Muscle of back (tissue), 11 donors: ENCODE data around the gene CELF2. TPM values are rescaled to one million over a fixed set of nuclear protein-coding genes. Genes with fewer than 3 reads are reported as not detected.

Experiments used
- DNase-seq, 3 donors: peaks; one replicate each; pipeline versions ENCODE4 v3.0.0 to v3.0.0-alpha.2; 2013
- polyA plus RNA-seq, 10 donors: library from polyadenylated mRNA; unstranded; fragments of 120-200 nt; gene quantifications; one replicate each; pipeline ENCODE4 v1.2.1, GENCODE V29; 2013; ENCODE audit not compliant: insufficient read length in 10 of 10

CELF2 gene
- polyA plus RNA-seq, 10 donors: 56.5 to 83.2 (median 67.5) TPM

DNA sequence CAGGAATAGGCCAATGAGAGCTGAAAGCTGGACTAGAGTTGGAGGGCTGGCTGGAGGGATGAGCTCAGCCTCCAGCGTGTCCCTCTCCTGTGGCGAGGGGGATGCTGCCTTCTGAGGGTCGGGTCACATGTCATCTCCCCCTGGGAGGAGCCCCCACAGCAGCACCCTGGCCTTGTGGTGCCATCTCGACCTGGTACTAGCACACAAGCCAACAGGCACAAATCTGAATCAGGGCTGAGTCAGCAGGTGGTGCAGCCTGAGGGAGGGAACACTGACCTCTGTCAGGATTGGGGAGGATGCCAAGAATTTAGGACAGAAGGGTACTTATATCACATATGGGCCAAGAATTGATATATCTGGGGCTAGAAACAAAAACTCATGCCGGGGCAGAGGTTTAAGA is 280.4 kb downstream of the CELF2 start:
- no peak for DNase-seq

DNA sequence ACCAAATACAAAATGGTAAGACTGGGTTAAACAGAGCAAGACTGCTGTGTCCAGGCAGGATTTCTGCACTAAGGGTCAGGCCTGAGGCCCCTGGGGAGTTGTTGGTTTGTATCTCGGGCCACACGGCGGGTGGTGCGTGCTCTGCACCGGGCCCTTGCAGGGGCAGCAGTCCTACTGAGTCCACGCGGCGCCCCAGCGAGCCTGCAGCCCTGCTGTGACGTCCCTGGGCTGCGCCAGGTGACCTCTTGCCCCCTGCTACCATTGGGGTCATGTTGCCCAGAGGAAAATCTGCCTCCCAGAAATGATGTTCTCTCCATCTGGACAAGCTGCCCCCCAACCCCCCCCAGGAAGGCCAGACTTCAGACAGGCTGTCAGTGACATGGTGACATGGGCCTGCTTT is 281.5 kb downstream of the CELF2 start:
- DNase-seq: no peak

DNA sequence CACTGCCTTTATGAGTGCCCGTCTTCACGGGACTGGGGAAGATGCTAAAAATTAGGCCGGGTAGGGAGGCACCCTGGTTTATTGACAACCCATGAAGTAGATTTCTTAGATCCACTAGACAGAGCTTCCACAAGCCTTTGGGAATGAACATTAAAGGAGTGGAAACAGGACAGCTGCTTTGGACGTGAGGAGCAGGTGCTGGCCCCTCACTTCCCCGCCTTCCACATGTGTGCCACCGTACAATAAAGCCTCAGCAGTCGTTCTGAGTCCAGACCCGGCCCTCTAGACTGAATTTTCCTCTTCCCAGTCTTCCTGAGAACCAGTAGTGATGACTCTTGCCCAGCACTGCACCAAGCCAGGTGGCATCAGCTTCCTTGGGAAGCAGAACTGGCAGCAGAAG is 282.4 kb downstream of the CELF2 start:
- peak in 1 of 3 donors; percentile 12 for DNase-seq

DNA sequence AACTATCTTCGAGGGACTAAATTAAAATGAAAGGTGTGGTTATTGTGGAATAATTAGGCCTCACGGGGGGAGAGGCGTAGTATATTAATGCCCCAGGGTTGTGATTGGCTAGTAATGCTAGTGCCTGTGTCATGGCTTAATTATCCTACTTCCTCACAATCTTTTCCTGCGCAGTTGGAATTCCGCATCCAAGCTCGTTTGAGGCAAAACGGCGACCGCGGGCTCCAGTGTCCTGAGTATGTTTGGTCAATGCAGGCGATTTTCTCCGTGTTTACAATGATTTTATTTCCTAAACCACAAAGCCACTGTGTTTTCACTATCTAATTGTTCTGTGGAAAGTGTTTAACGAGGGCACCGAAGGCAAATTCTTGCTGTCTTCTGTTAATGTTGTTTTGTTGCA is 282.9 kb downstream of the CELF2 start:
- DNase-seq: no peak

DNA sequence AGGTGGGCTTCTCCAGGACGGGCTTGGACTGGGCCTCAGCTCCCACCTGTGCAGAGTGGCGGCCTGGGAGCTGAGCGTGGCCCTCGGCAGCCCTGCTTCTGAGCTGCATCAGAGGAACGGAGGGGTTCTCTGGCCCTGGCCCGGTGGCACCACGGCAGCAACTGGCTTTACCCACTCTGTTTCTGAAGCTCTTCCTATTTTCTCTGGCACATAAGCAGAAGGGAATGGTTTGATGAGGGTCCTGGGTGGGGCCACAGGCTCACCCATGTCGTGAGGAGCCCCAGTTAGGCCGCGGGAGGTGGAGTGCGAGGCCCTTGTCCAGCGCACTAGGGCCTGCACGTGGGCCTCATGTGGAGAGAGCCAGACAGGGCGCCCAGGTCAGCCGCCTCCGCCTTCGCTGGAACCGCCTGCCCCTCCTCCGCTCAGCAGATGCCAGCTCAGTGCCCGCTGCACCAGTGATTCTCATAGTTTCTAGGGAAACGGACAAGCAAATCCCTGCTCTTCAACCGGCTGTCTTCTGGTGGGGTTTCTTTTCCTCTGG is 284.0 kb downstream of the CELF2 start:
- no peak for DNase-seq

DNA sequence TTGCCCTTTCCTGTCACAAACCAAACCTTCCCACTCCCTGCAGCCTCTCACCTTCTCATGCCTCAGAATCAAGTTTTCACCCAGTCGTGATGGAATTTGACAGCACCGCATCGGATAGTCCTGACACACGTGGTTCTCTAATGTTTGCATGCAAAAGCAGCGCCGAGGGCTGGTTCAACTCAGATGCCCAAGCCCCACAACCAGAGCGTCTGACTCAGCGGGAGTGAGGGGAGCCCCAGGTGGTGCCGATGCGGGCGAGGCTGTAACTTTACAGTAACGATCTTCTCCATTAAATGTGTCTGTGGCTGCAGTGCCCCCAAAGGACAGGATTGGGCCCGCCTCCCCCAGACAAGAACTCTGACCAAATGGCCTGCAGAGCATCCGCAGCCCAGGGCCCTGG is 284.5 kb downstream of the CELF2 start:
- DNase-seq: no peak

DNA sequence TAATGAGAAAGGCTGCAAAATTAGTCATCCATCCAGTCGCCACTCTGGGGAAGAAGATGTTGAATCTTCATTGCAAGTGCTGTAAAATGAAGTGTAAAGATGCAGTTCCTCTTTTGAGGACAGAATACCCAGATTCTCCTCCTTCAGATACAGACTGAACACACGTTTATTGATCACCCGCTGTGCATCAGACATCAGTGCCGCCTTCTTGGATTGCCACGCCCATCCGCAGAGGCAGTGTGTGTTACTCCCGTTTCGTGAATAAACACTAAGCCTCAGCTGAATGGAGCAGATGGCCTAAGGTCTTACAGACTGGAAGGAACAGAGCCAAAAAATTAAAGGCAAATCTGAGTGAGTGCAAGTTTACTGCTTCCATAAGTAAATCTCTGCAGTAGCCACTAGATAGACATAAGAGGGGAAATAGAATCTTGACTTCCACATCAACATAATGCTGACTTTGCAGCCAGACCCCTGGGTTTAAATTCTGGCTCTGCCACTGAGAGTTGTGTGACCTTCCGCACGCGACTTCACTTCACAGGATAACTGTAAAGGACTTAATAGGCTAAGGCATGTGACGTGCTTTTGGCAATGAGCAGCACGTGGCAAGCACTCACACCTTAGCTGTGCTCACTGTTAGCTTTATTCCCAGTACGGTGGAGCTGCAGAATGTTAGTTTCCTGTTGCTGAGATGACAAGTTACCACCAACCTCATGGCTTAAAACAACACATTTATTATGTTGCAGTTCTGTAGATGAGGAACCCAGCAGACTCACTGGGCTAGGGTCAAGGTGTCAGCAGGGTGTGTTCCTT is 285.9 kb downstream of the CELF2 start:
- DNase-seq: no peak

DNA sequence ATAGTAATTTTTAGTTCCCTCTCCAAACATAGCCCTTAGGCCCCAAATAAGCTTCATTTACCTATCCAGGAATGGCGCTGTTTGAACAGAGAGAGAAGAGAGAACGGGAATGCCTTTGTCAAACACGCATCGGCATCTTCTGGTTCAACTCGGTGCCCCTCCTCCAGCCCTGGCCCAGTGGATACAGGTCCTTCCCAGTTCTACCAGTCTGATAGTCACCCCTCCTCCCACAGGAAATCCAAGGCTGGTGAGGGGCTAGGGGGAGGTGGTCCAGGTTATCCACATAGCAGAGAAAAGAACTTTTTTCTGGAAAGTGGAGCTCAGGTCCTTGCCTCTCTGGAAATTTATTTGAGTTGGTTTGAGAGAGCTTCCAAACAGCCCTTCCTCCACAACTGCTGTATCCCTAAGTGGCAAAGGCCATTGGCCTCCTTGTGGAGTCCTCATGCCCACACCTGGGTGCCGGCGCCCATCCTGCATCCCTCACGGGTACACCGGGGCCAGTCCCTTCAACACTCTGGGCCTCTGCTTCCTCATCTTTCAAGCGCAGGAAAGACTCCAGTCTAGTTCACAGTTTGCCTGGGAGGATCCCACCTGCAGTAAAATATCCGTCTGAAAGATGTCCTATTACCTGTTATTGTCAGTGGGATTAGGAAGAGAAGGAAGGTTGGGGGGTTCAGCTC is 287.4 kb downstream of the CELF2 start:
- no peak for DNase-seq

DNA sequence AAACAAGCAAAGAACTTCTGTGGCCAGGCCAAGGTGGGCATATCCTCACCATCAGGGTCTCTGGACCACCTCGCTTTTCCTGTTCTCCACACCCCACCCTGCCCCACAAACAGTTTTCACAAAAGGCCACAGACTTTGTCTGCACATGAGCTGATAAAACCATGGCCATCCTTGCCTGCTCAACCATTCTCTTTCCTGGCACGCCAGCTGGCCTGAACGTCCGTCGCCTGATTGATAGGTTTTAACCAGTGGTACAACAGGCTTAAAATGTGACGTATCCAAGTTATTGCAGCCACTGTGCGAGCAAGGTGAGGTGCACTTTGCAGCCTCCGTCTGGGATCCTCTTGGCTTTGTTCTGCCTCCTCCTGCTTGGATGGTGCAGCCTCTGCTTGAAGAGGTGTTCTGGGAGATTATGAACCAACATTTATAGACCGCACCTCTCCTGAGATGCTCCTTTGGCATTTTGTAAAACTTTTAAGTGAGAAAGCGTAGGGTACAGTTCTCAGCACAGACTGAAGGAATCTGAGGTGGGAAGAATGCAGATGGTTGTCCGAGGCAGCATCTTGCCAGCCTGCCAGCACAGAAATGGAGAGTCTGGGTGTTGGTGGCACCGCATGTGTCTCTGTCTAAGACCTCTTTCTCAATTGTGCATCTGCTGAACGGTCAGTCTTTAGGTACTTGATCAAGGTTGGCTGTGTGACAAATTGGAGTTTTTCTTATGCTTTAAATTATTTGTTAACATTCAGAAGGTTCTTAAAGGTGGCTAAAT is 288.3 kb downstream of the CELF2 start:
- DNase-seq: no peak

DNA sequence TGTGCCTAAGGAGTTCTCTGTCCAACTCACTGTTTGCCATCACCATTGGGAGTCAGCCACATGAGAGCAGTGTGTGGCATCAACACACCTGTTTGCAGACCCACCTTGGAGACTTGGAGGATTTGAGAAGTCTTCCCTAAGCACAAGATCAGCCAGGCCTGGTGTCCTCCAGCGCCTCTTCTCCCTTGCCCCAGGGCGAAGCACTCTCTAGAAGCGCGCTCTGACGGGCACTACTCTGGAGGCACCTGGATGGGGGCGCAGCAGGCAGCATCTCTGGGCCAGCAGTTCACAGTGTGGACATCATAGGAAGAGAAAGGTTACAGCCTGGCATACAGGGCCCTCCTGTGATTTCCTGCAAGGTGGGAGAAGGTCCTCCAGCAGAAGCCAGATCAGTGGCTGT is 289.3 kb downstream of the CELF2 start:
- DNase-seq: no peak

DNA sequence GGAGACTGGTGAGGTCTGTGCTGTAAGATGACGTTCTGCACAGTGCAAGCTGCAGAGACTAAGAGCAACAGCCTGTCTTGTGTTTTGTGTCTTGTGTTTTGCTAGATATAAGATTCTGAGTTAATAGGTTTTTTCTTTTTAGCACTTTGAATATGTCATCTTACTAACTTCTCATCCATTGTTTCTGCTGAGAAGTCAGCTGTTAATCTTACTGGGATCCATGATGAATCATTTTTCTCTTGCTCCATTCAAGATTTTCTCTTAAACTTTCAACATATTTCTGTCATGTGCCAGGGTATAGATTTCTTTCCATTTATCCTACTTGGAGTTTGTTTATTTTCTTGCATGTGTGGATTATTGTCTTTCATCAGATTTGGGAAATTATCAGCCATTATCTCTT is 290.3 kb downstream of the CELF2 start:
- DNase-seq: no peak

DNA sequence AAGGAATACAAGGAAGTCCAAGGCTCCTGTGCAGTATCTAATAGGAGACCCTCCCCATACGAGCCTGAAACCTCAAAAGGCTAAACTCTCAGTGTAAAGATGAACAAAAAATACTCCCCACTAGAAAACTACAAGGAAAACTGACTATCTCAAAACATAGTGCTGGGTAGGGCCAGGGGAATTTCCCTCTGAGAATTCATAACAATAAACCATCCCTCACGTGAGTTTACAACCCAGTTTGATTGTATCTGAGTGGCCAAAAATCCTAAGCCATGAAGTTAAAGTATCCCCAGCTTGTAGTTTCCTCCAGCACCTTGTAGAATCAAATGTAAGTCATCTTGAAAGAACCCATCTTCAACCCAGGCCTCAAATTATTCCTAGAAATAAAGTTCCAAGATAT is 293.4 kb downstream of the CELF2 start:
- DNase-seq: no peak

DNA sequence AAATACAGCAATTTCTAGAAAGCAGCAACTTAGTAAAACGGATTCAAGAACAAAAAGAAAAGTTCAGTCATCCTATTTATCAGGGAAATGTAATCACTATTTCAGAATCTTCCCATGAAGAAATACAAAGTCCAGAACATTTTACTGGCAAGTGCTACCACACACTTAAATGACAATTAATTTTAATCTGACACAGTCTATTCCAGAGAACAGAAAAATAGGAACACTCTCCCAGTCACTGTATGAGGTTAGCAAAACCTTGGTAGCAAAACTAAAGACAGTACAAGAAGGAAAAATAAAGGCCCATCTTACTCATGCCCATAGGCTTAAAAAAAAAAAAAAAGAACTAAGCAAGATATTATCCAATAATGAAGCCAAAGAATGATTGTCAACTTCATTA is 295.8 kb downstream of the CELF2 start:
- DNase-seq: no peak

DNA sequence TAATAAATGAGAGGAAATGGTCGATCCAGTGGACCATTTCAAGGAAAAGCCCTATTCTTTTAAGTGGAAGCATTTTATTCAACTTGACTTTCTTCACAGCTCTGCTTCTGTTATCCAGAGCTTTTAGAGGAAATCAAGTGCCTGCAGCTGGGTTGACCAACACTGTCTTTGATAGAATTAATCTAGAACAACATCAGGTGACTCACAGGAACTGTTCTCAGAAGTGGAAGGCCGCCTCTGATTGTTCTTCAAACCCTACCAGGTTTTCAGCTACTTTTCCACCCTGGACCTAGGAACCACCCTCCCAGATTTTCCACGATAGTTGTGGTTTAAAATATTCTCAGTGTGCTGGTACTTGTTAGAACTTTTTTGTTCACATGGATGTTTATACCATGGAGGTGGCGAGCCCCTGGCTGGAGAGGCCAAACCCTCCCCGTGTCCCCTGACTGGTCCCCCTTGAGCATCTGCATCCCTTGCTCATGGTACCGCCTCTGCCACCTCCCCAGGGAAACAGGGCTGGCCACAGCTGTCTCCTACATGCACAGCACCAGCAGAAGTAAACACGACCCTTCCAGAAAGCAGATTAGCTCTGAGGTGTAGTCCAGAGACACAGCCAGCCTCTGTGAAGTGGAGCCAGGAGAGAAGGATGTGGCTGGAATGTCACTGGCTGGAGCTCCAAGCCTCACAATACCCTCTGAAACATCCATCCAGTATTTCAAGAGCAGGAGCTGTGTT is 300.4 kb downstream of the CELF2 start:
- DNase-seq: no peak

DNA sequence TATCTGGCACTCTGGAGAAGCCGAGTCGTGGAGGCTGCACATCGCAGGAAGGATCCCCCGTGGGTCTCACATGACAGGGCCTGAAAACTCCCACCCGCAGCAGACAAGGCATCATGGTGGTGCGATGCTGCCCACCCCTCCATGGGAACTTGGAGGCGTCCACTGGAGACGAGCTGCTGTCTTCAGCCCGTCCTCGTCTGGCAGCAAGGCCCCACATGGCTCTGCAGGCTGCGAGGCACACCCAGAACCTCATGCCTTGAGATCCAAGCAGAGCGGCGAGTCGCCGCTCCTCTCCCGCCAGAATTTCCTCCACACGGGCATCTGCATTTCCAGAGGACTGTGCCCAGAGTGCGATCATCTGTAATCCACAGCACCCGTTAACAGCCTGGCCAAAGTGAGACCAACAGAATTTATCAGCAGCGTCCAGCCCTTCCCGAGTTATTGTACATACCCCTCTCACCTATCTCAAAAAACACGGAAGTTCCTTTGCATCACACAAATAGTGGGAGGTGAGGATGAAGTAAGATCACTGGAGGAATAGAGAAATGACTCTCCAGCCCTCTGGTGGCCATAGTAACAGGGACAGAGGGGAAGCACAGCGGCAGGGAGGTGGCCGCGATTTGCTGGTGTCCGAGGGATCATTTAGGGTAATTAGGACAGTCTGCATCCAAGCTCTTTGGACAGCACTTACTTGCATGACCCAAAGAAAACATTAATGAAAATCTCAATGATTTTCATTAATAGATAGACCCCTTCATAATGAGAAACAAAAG is 301.3 kb downstream of the CELF2 start:
- DNase-seq: no peak

DNA sequence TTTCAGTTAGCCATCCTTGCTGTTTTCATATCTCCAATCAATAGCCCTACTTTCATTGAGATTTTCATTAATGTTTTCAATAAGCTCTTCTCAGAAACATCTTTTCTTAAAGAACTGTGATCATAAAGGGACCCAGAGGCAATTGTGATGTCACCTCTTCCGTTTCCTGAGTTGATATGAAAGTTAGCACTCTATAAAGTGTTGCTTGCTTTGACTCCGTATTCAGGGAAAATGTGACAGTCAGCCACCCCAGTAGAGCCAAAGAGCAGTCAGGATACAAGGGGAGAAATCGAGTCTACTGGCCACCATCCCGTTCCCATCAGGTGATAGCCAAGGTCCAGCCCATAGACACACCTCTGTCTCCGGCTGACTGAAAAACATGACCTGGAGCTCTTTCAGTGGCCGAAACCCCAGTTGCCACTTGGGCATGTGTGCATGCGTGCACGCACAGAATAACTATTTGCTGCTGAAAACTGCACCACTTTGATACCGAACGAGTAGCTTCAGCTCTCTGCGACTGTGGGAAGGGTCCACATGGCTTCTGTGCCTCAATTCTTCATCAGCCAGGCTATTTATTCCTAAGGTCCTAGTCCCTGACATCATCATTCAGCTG is 302.4 kb downstream of the CELF2 start:
- no peak for DNase-seq

DNA sequence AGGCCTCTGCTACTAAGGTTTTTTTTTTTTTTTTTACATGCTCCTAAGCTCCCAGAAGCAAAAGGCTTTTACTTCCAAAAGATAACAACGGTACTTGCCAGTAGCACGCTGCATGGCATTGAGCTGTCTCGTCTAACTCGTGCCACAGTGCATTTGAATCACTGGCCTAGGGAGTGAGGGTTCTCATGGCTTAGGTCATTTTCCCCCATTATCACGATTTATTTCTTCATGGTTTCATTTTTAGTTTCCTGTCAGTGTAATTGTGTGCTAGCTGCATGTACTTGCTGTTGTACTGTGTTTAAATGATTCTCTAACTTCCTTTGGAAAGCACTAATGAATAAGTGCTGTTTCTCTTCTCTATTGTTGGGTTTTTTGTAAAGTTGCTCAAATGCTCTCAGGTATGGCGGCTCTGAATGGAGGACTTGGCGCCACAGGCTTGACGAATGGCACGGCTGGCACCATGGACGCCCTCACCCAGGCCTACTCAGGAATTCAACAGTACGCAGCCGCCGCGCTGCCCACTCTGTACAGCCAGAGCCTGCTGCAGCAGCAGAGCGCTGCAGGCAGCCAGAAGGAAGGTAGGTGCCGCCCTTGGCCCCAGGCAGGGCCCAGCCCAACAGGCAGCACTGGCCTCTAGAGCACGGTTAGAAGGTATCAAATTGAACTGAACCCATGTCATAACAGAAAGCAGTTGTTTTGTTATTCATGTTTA is 303.3 kb downstream of the CELF2 start:
- no peak for DNase-seq

DNA sequence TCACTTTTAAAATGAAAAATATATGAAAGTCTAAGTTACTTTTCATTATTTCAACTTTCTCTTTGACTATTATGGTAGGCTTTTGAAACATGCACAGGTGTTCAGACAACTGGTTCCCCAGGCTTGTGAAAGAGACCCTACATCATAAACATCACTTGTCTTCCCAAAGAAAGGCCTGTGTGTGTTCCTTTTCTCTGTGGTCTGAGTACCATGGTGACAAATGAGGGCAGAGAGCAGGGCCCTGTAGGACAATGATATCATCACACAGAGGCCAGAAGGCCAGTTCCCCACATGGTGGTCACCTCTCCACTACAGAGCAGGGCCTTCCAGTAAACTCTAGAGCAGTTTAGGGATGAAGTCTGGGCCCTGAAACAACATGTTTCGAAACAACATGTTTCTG is 305.0 kb downstream of the CELF2 start:
- no peak for DNase-seq

DNA sequence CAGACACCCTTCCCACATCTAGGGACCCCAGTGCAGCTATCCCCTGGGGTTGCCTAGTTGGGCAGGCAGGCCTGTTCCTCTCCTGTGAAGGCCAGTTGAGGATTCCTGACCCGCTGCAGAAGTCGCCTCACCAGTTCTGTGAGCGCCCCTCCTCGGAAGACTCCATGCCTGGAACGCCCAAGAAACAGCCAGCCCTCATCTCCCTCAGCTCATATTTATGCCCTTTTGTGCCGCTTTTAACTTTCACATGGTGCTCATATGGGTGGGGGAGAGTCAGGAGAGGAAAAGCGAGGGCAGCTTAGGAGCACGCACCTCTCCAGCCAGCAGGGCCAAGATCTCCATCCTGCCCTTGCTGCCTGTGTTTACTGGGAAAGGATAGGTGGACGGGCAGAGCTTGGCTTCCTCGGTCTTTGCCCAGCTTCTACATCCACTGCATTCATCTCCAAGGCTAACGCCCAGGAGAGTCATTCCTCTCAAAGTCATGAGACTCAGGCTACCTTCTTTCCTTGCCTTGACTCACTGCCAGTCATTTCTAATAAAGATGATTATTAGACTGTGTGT is 307.2 kb downstream of the CELF2 start:
- DNase-seq: no peak

DNA sequence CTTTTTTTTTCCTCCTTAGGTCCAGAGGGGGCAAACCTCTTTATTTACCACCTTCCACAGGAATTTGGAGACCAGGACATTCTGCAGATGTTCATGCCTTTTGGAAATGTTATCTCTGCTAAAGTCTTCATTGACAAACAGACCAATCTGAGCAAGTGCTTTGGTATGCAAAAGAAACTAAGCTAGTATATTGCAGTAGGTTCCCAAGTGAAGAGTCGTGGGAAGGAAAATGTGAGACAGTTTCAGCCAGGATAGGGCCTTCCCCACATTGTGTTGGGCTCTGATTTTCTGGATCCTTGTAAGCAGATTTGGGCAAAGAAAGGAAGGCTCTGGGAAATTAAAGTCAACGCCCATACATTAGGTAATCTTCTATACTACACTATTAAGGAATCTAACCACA is 308.1 kb downstream of the CELF2 start:
- DNase-seq: no peak
